ENCODE measurements around the gene PROP1. TPM values are rescaled to one million over a fixed set of nuclear protein-coding genes. Genes with fewer than 3 reads are reported as not detected.

Gene PROP1
- total RNA-seq, 1 experiment from 2014 or later = not detected

DNA sequence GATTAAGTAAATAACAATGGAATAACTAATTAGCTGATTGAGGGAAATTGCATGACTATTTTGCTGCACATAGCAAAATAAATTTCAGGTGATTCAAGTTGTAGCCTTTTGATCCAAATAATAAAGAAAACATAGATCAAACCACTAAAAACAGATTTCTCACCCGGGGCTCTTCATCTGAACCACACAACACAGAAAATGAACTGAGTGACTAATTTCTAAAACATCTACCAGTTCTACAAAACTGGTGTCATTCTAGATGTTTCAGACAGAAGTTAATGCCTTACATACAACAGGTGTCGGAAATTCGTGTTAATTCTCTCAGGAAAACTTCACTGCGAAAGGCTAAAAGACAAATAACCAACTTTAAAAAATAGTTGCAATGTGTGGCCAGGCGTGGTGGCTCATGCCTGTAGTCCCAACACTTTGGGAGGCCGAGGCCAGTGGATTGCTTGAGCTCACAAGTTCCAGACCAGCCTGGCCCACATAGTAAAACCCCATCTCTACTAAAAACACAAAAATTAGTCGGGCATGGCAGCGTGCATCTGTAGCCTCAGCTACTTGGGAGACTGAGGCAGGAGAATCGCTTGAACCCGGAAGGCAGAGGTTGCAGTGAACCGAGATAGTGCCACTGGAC is 6.9 kb downstream of the PROP1 start:
- no TSS peak for BruUV-seq (replicated peaks)
- H3K4me1 ChIP-seq (ENCODE audit: insufficient read depth, low read length, poor library complexity, severe bottlenecking) = no peaks in the 10 kb centered on the region
- TF ChIP-seq, protein P1, sequence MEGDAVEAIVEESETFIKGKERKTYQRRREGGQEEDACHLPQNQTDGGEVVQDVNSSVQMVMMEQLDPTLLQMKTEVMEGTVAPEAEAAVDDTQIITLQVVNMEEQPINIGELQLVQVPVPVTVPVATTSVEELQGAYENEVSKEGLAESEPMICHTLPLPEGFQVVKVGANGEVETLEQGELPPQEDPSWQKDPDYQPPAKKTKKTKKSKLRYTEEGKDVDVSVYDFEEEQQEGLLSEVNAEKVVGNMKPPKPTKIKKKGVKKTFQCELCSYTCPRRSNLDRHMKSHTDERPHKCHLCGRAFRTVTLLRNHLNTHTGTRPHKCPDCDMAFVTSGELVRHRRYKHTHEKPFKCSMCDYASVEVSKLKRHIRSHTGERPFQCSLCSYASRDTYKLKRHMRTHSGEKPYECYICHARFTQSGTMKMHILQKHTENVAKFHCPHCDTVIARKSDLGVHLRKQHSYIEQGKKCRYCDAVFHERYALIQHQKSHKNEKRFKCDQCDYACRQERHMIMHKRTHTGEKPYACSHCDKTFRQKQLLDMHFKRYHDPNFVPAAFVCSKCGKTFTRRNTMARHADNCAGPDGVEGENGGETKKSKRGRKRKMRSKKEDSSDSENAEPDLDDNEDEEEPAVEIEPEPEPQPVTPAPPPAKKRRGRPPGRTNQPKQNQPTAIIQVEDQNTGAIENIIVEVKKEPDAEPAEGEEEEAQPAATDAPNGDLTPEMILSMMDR (conservative IDR thresholded peaks at IDR 0.05; ENCODE audit: low read depth, low read length) = no peak
- TF ChIP-seq EZH2 (IDR thresholded peaks at IDR 0.05; ENCODE audit: borderline replicate concordance, low read depth, low read length, poor library complexity, severe bottlenecking) = no peak
- H3K9me3 ChIP-seq (ENCODE audit: low read depth, low read length, poor library complexity, severe bottlenecking) = no peaks in the 10 kb centered on the region
- no peak overlapping the region for H3K4me3 ChIP-seq (ENCODE audit: low read depth, low read length, poor library complexity, severe bottlenecking)
- H3K36me3 ChIP-seq (ENCODE audit: insufficient read depth, low read length, poor library complexity, severe bottlenecking) = no peaks in the 10 kb centered on the region
- ChIA-PET POLR2A (ENCODE audit: low non-redundant PET) (no interaction called here), CTCF (no interaction called here)
- no peak for DNase-seq (ENCODE audit: low spot score)
- H3K27me3 ChIP-seq (replicated peaks; ENCODE audit: insufficient read depth, low read depth, low read length, poor library complexity) = peaks cover 32% of the 10 kb centered on the region
- no peak overlapping the region for H3K27ac ChIP-seq (ENCODE audit: low read depth, low read length, poor library complexity, severe bottlenecking)
- intact Hi-C loops (cut with micrococcal nuclease; ENCODE audit: unreplicated experiment) = no loop called here

DNA sequence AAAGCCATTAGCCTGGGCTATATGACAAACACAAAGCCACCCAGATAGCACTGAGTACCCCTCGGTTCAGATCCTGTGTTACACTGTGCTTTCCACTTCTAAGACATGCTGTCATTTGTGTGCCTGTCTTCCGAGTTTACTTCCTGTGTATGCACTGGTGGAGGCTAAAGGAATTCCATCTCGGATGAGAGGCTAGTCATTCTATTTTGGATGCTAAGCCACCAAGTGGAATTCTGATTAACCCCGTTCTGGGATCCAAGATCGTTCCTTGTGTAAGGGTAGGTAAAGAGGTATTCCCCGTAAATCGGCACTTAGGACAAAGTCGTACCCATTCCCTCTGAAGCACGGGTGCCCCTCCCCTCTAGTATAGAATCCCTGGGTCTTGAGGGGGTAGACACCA is 8.7 kb downstream of the PROP1 start:
- no peak for TF ChIP-seq EZH2 (IDR thresholded peaks at IDR 0.05; ENCODE audit: borderline replicate concordance, low read depth, low read length, poor library complexity, severe bottlenecking)
- TF ChIP-seq, protein P1 (conservative IDR thresholded peaks at IDR 0.05; ENCODE audit: low read depth, low read length) = no peak
- no peaks in the 10 kb centered on the region for H3K9me3 ChIP-seq (ENCODE audit: low read depth, low read length, poor library complexity, severe bottlenecking)
- peaks cover 48% of the 10 kb centered on the region for H3K27me3 ChIP-seq (replicated peaks; ENCODE audit: insufficient read depth, low read depth, low read length, poor library complexity)
- no peak overlapping the region for H3K27ac ChIP-seq (ENCODE audit: low read depth, low read length, poor library complexity, severe bottlenecking)
- H3K36me3 ChIP-seq (ENCODE audit: insufficient read depth, low read length, poor library complexity, severe bottlenecking) = no peaks in the 10 kb centered on the region
- intact Hi-C loops (cut with micrococcal nuclease; ENCODE audit: unreplicated experiment) = no loop called here
- POLR2A ChIA-PET (ENCODE audit: low non-redundant PET) = no interaction called here
- CTCF ChIA-PET = no interaction called here
- DNase-seq (ENCODE audit: low spot score) = no peak
- no TSS peak for BruUV-seq (replicated peaks)
- no peaks in the 10 kb centered on the region for H3K4me1 ChIP-seq (ENCODE audit: insufficient read depth, low read length, poor library complexity, severe bottlenecking)
- no peak overlapping the region for H3K4me3 ChIP-seq (ENCODE audit: low read depth, low read length, poor library complexity, severe bottlenecking)

DNA sequence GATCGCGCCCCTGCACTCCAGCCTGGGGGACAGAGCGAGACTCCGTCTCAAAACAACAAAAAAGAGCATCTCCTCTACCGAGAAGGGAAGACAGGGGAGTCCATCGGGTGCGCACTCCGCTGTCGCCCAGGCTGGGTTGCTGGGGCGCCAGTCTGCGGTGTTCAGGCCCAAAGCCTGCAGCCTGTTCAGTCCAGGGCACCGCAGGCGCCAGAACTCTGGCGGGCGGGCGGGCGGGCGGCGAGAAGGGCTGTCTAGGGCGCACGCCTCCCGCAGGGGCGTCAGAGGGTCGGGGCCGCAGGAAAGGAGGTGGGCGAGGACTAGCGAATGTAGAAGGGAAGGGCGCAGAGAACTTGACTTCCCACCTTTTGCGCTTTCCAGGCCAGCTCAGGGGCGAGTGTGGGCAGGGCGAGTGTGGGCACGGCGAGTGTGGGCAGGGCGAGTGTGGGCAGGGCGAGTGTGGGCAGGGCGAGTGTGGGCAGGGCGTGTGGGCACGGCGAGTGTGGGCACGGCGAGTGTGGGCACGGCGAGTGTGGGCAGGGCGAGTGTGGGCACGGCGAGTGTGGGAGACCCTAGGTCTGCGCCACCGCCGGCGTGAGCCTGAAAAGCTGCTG is 10.5 kb downstream of the PROP1 start:
- Histone ChIP-seq H3K27ac (ENCODE audit: low read depth, low read length, poor library complexity, severe bottlenecking) (no peak overlapping the region), H3K36me3 (ENCODE audit: insufficient read depth, low read length, poor library complexity, severe bottlenecking) (no peaks in the 10 kb centered on the region), H3K27me3 (replicated peaks; ENCODE audit: insufficient read depth, low read depth, low read length, poor library complexity) (peaks cover 48% of the 10 kb centered on the region), H3K9me3 (ENCODE audit: low read depth, low read length, poor library complexity, severe bottlenecking) (no peaks in the 10 kb centered on the region), H3K4me1 (ENCODE audit: insufficient read depth, low read length, poor library complexity, severe bottlenecking) (no peaks in the 10 kb centered on the region), H3K4me3 (ENCODE audit: low read depth, low read length, poor library complexity, severe bottlenecking) (no peak overlapping the region)
- DNase-seq (ENCODE audit: low spot score) = no peak
- ChIA-PET CTCF (no interaction called here), POLR2A (ENCODE audit: low non-redundant PET) (no interaction called here)
- intact Hi-C loops (cut with micrococcal nuclease; ENCODE audit: unreplicated experiment) = no loop called here
- BruUV-seq (replicated peaks) = no TSS peak
- TF ChIP-seq, protein P1 (conservative IDR thresholded peaks at IDR 0.05; ENCODE audit: low read depth, low read length) = no peak
- TF ChIP-seq EZH2 (IDR thresholded peaks at IDR 0.05; ENCODE audit: borderline replicate concordance, low read depth, low read length, poor library complexity, severe bottlenecking) = no peak
